Regular cardiac myocyte (primary cell): Measurements from ENCODE around the gene RAG1. TPM values are rescaled to one million over a fixed set of nuclear protein-coding genes. Genes with fewer than 3 reads are reported as not detected.

Experiments
- total RNA-seq: library from RNA; depleted of rRNA; stranded (reverse); fragments of >200 nt; gene quantifications from 2 replicates; pipeline ENCODE4 v1.2.3, GENCODE V29; 2014

Gene RAG1
- total RNA-seq, result 0.38 and 0.56 TPM in 2 replicates

GRCh38 chr11:36567694-36568093 is at the start of gene RAG1:
Gene RAG1, plus strand, starts transcription at chr11:36568007. Its CDS starts 5,298 bp downstream, at chr11:36573305.

GRCh38 chr11:36594316-36594989 is 26.6 kb downstream of the RAG1 start, which contains the start of gene IFTAP:
Gene IFTAP, plus strand, starts transcription at chr11:36594502. Its CDS starts 15,602 bp downstream, at chr11:36610104.

GRCh38 chr11:36598051-36598450 is 30.2 kb downstream of the RAG1 start, which contains the start of gene RAG2:
Gene RAG2, minus strand, starts transcription at chr11:36598236. Its CDS starts 4,068 bp downstream, at chr11:36594168.

Other genes with a start within 250 kb of the RAG1 start
- 6.5 and 7.5 TPM in 2 replicates for gene TRAF6, start 57.7 kb upstream of the RAG1 start, total RNA-seq
- 29.9 and 42.8 TPM in 2 replicates for gene IFTAP, start 26.5 kb downstream of the RAG1 start, total RNA-seq
- gene RAG2, start 30.2 kb downstream of the RAG1 start, total RNA-seq, result not detected in 2 replicates